HG02852 (cell line): Measurements from ENCODE around the gene OR10G8.

Experiments used
- ATAC-seq: cut with Tn5 transposase; IDR thresholded peaks from one replicate; pipeline ENCODE4 v1.9.1; 2021; ENCODE audit warnings: mild to moderate bottlenecking, moderate library complexity; ENCODE audit not compliant: unreplicated experiment

OR10G8 gene

DNA sequence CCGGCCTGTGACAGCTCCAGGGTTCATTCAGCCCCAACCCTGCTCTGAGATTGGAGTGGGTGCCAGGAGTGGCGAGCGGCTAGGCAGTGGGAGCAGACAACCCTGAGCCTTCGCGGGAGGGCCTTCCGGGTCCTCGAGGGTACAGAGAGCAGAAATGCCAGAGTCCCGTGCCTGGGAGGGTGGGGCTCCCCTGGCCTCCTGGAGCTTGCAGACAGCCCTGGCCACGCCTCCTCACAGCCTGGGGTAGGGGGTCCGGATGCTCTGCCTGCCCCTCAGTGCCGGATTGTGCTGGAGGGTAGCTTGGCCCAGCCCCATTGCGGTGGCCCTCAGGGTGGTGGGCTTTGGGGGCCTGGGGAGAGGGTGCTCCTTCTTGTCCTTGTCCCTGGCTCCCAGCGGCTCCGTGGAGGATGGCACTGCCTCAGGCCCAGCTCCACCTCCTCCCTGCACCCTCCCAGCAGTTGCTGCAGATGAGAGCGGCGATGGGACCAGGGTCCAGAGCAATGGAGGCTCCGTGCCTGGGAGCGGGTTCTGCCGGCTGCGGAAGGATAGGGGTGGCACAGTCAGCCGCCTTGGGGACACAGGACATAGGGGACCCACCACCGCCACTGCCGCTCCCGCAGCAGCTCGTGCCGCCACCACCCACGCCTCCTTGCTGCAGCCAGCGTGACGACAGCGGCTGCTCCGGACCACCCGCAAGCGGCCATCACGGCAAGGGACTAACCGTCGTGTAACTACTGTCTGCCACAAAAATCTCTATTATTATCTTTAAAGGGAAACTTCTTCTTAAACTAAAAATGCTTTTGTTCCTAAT is 49.4 kb downstream of the OR10G8 start:
- peak; percentile 79 for ATAC-seq

DNA sequence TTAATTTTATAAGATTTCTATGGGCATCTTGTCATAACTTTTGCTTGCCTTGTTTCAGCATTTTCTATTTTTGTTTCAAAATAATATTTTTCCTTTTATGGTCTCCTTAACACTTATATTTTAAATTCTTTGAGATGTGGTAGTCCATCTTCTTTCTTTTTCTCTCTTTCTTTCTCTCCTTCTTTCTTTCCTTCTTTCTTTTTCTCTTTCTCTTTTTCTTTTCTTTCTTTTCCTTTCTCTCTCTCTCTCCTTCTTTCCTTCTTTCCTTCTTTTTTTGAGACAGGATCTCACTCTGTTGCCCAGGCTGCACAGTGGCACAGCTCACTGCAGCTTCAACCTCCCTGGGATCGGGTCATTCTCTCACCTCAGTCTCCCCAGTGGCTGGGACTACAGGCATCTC is 50.7 kb downstream of the OR10G8 start:
- no peak for ATAC-seq

DNA sequence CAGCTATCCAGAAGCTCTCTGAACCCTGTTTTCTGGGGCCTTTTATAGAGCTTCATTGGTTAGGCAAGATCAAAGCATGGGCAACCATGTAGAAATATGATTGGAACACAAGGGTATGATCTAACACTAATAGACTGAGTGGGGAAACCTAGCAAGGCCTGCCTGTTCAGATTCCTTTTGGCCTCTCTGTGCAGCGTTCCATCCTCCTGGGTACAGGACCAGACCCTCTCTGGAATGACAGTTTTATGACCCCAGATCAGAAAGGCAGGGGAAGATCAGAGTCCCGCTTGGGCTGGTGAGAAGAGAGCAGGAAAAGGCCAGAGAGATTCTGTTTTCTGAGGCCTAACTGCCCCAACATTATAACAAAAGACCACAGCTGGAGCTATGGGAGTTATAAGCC is 52.0 kb downstream of the OR10G8 start:
- ATAC-seq: no peak

GRCh38 chr11:124079631-124080326 is 53.2 kb downstream of the OR10G8 start:
- no peak for ATAC-seq
